HG02763 (cell line): Measurements from ENCODE around the gene NDUFB7.
"Not testable (repeated sequence)": the region's sequence is repeated elsewhere in the genome, so short reads cannot be mapped to it uniquely, and the experiment has no call there.

Source experiments
- ATAC-seq: cut with Tn5 transposase; IDR thresholded peaks from one replicate; pipeline ENCODE4 v1.9.1; 2021; ENCODE audit warnings: mild to moderate bottlenecking, moderate library complexity; ENCODE audit not compliant: unreplicated experiment

Gene NDUFB7

DNA sequence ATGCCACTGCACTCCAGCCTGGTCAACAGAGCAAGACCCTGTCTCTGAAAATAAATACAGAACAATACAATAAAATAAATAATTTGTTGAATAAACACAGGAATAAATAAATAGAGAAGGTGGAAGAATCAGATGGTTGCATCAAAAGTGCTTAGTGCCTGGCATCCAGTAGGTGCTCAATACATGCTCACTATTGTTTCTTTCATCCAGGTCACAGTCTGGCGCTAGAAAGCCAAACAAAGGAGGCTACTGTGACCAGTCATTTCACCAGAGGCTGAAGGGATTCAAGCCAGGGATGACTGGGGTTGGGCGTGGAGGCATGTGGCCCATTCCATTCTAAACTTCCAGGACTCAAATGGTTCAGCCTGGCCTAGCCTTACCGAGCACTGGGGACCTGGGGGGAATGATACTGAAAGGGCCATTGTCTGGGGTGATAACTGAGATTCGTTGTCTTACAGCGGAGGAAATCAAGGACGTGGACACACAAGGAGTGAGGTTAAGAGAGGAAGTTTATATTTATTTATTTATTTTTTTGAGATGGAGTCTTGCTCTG lies 3.6 kb upstream of the NDUFB7 start:
- no peak for ATAC-seq

DNA sequence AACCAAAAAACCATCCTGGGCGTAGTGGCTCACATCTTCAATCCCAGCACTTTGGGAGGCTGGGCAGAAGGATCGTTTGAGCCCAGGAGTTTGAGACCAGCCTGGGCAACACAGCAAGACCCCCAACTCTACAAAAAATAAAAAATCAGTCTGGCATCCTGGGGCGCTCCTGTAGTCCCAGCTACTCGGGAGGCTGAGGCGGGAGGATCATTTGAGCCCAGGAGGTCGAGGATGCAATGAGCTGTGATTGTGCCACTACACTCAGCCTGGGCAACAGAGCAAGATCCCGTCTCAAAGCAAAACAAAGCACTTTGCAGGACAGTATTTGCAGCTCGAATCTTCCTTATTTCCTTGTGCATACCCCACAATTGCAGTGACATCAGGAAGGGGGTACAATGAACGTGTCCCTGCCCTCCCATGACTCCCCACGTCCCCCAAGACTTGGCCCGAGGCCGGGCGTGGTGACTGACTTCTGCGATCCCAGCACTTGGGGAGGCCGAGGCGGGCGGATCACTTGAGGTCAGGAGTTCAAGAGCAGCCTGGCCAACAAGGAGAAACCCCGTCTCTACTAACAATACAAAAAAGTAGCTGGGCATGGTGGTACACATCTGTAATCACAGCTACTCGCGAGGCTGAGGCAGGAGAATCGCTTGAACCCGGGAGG lies 870 bp downstream of the NDUFB7 start:
- no peak for ATAC-seq

DNA sequence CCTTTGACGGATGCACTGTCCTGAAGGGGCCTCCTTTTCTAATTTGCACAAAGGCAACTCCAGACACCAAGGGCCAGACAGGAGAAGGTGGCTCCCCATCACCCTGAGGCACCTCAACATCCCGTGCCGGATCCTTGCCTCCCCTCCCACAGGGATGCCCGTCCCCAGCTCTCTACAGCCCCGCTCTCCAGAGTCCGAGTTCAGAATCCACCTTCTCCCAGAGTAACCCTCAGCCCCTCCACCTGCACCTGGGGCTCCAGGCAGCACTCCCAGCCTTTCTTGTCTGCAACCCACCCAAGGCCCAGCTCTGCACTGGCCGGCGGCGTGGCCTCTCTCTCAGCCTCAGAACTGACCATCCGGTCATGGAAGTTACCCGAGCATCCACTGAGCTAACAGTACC lies 4.8 kb downstream of the NDUFB7 start:
- no peak for ATAC-seq

DNA sequence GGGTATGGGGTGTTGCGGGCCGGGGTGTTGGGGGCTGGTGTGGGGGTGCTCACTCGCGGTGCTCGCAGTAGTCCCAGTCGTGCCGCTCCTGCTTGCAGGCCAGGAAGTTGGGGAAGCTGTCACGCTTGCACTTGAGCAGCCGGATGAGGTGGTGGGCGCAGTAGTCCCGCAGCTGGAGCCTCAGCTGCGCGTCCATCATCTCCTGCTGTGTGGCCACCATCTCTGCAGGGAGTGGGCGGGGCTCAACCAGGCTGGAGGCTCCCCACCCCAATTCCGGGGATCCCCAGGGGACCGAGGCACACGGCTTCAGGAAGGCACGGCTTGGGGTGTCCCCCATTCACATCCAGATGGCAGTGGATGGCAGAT lies 5.2 kb downstream of the NDUFB7 start:
- no peak for ATAC-seq

DNA sequence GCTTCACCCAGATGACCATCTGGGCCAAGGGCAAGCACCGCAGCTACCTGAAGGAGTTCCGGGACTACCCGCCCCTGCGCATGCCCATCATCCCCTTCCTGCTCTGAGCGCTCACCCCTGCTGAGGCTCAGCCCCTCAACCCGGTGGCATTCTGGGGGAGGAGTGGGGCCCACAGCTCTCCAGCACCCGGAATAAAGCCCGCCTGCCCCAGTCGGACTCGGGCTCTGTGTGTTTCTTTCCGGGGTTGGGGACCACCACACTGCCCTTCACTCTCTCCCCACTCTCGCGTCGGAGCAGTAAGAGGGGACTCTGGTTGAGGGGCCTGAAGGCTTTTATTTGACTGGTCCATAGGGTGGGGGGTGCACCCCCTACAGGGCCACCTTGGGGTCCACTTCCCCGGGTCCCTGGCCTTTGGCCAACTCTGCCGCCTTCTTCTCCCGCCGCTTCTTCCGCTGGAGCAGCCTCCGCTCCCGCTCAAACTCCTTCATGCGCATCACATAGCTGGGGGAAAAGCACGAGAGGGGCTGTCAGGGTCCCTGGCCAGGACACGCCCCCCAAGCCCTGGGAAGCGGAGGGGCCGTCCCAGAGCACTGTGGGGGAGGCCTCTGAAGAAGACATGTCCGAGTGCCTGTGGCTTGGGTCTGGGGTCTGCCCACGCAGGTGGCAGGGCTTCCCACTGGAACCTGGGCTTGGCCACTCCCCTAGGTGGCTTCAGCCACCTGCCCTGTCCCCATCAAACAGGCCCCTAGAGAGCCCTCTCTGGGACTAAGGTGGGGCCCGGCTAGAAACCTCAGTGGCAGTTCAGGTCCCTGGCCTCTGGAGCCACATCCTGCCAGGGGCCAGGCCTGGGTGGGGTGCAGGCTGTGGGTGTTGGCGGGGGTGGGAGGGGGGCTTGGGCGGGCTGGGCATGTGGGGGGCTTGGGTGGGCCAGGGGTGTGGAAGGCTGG lies 5.8 kb downstream of the NDUFB7 start:
- no peak for ATAC-seq

DNA sequence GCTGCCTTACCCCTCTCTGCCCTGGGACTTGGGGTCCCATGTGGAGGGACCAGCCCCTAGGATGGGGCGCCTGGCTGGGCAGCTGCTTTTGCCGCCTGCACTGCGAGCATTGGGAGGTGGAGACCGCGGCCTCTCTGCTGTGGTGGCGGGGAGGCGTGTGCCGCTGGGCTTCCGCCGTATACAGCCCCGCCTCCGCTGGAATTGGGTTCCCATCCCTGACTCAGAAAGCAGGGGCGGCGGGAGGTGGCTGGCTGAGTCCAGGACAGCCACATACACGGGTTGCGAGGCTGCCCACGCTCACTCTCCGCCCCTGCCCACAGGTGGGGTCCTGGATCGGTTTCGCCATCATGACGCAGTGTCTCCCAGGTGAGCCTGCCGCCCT lies 6.6 kb downstream of the NDUFB7 start:
- ATAC-seq, result no peak

DNA sequence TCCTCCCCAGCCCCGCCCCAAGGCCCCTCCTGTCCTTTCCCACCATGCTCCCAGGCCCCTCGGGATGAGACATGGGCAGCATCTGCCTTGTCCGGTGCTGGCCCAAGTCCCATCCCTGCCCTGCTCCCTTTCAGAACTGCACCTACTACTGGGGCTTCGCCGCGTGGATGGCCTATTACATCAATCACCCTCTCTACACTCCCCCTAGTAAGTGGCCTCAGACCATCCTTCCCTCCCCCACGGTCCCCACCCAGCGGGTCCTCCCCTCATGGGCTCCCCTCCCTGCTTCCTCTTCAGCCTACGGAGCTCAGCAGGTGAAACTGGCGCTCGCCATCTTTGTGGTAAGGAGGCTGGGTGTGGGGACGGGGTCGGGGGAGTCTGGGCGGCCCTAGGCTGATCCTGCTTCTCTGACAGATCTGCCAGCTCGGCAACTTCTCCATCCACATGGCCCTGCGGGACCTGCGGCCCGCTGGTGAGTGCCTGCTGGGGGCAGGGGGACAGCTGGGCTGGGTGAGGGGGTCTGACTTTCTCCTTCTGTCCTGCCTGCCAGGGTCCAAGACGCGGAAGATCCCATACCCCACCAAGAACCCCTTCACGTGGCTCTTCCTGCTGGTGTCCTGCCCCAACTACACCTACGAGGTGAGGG lies 7.1 kb downstream of the NDUFB7 start:
- ATAC-seq, result not testable (repeated sequence)

DNA sequence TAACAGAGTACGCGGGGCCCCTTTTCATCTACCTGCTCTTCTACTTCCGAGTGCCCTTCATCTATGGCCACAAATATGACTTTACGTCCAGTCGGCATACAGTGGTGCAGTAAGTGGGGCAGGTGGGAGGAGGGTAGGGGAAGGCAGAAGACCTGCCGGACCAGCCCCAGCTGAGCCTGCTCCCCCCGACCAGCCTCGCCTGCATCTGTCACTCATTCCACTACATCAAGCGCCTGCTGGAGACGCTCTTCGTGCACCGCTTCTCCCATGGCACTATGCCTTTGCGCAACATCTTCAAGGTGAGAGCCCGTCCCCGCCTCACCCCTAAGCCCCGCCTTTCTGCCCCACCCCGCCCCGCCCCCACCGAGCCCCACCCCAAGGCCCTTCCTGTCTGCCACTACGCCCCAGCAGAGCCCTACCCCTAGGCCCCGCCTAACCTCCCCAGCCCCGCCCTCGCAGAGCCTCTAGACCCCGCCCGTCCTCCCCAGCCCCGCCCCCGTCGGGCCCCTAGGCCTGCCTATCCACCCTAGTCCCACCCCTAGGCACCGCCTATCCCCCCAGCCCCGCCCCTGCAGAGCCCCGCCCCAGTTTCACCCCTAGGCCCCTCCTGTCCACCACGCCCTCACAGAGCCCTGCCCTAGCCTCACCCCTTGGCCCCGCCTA lies 7.7 kb downstream of the NDUFB7 start:
- ATAC-seq, result no peak

DNA sequence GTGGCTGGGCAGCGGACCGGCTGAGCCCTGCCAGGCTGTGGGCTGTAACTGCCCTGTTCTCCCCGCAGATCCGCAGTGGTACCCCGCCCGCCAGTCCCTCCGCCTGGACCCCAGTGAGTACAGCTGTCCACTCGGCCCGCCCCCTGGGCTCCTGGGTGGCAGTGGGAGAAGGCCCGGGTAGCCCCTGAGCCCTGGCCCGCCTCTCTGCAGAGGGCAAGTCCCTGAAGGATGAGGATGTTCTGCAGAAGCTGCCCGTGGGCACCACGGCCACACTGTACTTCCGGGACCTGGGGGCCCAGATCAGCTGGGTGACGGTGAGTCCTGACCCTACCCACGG lies 8.3 kb downstream of the NDUFB7 start:
- no peak for ATAC-seq

DNA sequence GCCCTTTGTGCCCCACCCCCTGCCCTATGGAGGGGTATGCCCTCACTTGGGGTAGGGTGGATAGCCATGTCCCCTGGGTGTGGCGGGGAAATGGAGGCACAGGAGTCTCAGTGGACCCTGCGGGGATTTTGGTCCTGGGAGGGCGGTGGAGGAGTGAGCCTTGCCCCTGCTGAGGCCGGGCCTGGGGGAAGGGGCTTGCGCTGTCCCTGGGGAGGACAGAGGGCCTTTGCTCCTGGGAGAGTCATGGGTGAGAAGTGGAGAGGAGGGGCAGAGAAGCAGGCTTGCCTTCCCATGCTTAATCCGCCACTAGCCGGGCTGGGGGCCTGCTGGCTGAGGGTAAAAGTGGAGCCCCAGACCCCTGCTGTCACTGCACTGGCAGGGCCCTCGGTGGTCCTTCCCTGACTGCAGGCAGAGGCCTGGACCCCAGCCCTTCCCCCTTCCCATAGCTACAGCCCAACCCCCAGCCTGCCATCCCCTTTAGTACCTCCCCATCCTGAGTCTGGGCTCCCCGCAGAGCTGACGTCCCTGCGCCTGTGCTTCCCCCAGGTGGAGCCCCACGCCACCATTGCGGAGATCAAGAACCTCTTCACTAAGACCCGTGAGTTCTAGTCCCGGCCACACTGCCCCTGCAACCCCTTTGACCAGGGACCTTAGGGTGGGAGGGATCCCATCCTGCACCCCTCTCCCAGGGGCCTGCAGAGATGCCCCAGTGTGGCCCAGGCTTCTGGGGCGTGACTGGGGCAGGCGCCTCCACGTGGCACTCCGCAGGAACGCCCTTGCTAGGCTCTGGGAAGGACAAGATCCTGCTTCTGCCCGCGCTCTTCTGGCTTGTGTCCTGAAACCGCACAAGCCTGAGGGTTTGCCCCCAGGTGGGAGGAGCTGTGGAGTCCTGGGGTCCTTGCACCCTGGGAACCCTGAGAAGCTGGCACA lies 8.9 kb downstream of the NDUFB7 start:
- ATAC-seq, result no peak

DNA sequence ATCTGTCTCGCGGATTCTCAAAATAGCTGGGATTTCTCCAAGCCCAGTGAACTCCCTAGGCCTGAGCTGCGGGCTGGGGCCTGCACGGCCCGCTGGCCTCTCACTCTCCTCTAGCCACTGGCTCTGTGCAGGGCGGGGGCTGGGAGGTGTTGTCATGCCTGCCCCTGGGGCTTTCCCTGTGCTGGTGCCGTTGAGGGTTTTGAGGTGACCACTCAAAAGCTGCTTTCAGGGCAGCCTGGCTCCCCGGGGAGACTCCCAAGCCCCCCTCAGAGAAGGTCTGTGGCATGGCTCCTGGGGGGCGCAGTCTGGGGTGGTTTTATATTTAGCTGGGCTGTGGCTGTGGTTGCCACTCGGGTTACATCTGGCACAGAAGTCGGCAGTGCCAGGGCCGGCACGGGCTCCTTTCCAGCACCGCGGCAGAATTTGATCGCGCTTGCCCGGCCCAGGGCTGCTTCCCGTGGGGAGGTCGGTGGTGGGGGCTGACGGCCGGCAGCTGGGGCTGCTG lies 10.0 kb downstream of the NDUFB7 start:
- no peak for ATAC-seq

DNA sequence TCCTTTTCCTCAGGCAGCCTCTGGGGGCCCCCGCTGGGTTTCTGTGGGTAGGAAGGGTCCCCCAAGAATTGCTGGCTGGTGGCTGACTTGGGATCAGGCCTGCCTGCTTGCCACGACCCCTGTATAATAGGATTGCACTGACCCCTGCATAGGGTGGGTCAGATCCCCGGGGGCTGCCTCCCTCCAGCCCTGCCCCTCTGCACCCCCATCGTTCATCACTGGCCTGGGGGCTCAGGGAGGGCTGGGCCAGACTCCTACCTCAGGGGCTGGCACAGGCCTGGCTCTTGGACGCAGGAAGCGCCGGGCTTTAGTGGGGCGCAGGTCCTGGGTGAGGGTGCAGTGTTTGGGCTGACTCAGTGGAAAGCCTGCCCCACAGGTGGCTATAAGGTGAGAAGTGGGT lies 10.6 kb downstream of the NDUFB7 start:
- ATAC-seq, result no peak

DNA sequence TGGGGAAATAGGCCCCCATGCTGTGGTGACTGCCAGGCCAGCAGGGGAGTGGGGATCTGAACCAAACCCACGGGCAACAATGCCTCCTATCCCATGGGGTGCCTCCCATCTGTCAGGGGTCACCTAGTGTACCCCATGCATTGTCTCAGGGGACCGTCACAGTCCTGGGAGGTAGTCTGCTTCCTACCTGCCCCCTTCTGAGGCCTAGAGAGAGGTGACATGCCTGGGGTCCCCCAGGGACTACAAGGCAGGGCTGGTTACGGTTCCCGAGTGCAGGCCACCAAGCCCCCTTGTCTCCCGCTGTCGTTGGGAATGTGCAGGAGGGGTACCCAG lies 11.1 kb downstream of the NDUFB7 start:
- no peak for ATAC-seq

DNA sequence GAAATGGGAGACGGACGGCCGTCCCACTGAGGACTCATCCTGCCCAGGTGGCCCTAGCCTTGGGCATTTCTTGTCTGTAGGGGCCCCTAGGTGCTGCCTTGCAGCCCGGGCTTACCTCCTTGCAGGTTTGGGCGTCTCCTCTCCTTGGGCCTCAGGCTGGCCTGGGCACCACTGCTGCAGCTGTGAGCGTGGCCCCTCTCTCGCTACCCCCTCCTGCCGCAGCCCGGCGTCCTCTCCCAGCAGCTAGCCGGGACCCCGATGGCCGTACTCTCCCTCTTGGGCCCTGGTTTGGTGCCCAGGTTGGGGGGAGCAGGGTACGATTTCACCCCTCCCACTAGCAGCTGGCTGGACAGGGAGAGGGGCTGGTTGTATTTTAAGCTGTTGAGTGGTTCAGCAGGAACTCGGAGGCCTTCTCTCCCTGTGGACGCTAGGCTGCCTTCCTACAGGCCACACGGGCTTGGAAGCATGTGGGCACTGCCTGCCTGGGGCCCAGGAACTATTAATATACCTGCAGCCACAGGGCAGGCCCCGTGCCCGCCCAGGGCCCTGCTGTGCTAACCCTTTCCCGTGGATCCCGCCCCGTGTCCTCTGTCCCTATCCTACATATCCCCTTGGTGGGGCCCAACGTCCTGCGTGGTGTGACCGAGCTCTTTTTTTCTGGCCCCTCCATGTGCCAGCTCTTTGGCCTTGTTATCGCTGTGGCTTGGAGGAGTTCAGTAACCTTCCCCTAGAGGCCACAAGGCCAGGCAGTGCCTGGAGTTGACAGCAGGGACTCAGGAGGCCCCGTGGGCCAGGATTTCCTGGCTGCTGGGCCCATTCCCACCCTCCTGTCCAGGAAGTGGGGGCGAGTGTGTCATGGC lies 11.7 kb downstream of the NDUFB7 start:
- no peak for ATAC-seq

DNA sequence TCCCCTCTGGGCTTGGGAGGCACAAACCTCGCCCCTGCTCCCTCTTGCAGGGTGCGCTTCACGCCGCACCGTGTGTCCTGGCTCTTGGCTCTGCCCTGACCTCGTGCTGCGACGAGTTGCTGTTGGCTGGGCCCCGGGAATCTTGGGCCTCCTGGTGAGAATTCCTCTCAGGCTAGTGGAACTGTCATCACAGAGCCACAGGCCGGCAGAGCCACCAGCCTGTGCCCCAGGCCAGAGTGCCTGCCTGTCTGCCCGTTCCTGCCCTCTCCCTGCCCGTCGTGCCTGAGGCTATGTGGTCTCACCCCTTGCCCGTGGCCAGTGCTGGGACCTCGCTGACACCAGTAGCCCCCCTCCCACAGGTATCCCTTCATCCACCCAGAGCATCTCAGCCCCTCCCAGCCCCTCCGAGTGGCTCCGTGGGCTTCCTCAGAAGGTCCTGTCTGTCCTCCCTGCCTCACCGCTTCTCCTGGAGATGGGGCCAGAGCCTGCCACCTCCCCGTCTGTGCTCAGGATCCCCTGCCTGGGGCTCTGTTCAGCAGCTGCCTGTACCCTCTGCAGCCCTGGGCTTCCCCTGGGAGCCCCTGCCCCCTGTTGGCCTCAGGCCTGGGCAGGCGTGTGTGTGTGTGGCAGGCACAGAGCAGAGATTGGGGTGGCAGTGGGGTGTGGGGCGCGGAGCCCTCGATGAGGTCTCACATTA lies 13.3 kb downstream of the NDUFB7 start:
- ATAC-seq, result no peak

DNA sequence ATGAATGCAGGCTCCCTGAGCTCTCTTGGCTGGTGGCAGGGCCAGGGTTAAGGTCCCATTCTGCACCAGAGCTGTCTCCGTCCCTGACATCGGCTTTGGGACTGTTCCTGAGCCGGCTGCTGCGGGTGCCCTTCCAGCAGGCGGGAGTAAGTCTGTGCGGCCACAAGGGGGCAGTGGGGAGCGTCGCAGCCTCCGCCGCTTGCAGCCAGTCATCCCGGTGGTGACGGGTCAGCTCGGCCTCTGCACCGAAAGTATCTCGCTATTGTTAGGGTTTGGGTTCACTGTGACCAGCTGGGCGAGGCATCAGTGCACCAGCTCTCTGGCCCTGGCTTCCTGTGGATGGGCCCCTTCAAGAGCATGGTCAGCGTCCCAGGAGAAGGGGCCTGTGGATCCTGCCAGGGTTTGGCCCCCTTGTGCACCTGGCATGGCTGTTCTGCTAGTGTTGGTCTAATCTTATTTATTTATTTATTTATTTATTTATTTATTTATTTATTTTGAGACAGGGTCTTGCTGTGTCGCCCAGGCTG lies 15.1 kb downstream of the NDUFB7 start:
- ATAC-seq, result no peak

DNA sequence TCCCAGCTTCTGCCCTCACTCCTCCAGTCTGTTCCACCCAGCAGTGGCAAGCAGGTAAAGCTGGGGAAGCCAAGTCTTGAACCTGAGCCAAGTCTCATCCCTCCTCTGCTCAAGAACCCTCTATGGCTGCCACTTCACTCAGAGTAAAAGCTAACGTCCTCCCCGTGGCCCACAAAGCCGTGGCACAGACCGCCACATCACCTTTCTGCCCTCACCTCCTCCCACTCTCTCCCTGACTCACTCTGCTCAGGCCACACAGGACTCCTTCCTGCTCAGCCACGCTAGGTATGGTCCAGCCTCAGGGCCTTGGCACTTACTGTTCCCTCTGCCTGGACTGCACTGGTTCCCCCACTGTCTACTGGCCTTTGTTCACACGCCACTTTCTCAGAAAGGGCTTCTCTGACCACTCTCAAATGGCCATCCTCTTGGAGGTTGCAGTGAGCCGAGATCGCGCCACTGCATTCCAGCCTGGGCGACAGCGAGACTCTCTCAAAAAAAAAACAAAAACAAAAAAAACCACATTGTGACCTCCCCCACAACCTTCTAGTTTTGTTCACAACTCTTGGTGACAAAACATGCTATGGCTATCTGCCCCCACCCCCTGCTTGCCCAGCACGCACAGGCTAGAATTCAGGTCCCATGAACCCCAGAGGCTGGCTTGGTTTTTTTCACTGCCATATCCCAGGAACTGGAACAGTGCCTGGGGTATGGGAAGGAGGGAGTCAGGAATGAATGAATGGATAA lies 15.8 kb downstream of the NDUFB7 start:
- no peak for ATAC-seq

DNA sequence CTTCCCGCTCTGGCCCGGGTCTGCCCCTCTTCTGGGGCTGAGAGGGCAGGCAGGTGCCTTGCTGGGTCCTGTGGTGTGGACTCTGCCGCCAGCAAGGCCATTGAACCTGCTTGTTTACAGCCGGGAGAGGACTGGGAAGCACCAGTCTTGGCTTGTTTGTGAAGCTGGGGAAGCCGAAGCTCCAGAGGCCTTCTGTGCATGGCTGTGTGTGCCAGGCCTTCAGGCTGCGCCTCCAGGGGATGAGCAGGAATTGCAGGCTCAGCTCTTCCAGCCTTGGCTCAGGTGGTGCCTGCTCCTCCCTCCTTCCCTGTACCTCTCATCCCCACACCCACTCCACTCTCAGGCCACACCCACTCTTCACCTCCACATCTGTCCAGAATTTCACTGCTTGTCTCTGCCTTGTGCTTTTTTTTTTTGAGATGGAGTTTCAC lies 17.5 kb downstream of the NDUFB7 start:
- no peak for ATAC-seq
